NT2/D1 (cell line): ENCODE measurements around the gene CAB39.

Experiments used
- SUZ12 ChIP-seq: IDR thresholded peaks from 2 replicates; pipeline ENCODE4 v1.6.1; 2011; ENCODE audit not compliant: insufficient read length, insufficient read depth; ENCODE audit errors: extremely low read depth
- YY1 ChIP-seq: IDR thresholded peaks from 2 replicates; pipeline ENCODE4 v1.6.1; 2011; ENCODE audit not compliant: insufficient read length, insufficient read depth

GRCh38 chr2:230761704-230762103, 49.1 kb downstream of the CAB39 start:
- TF ChIP-seq SUZ12 (no peak), YY1 (no peak)
